ENCODE results near the gene SOX6.

Gene SOX6

GRCh38 chr11:16126362-16126761 lies 230.0 kb downstream of the SOX6 start:
- Histone ChIP-seq H3K9me2 (replicated peaks; ENCODE audit: insufficient read depth, low read length) (no peaks in the 10 kb centered on the region), H3K4me1 (ENCODE audit: low read length) (no peaks in the 10 kb centered on the region), H3F3A (ENCODE audit: insufficient read depth, low read length) (no peaks in the 10 kb centered on the region), H2AFZ (ENCODE audit: low read length) (no peak overlapping the region), H3K27ac (ENCODE audit: low read length) (no peak overlapping the region), H3K36me3 (replicated peaks; ENCODE audit: insufficient read depth, low read length) (no peaks in the 10 kb centered on the region), H3K79me2 (ENCODE audit: low read length) (no peaks in the 10 kb centered on the region), H3K4me3 (ENCODE audit: low read length) (no peak overlapping the region), H3K9ac (ENCODE audit: low read length) (no peak overlapping the region), H3K4me2 (ENCODE audit: low read depth, low read length) (no peak overlapping the region), H3K9me3 (replicated peaks; ENCODE audit: insufficient read depth, low read length) (no peaks in the 10 kb centered on the region), H4K20me1 (ENCODE audit: insufficient read depth, low read length) (no peaks in the 10 kb centered on the region), H3K27me3 (replicated peaks; ENCODE audit: insufficient read depth, low read length) (no peaks in the 10 kb centered on the region)
- DNase-seq: no peak
- TF ChIP-seq EZH2phosphoT487 (IDR thresholded peaks at IDR 0.05; ENCODE audit: low read length) (no peak), CTCF (IDR thresholded peaks at IDR 0.05; ENCODE audit: low read length) (no peak), EZH2 (optimal IDR thresholded peaks at IDR 0.05; ENCODE audit: low read depth, low read length) (no peak)

- Histone ChIP-seq H3K4me1 (ENCODE audit: low read length) (no peaks in the 10 kb centered on the region), H3K36me3 (replicated peaks; ENCODE audit: insufficient read depth, low read length) (no peaks in the 10 kb centered on the region), H3F3A (ENCODE audit: insufficient read depth, low read length) (no peaks in the 10 kb centered on the region), H3K4me3 (ENCODE audit: low read length) (no peak overlapping the region), H3K27me3 (replicated peaks; ENCODE audit: insufficient read depth, low read length) (no peaks in the 10 kb centered on the region), H3K79me2 (ENCODE audit: low read length) (no peaks in the 10 kb centered on the region), H2AFZ (ENCODE audit: low read length) (no peak overlapping the region), H3K4me2 (ENCODE audit: low read depth, low read length) (no peak overlapping the region), H3K27ac (ENCODE audit: low read length) (no peak overlapping the region), H3K9me3 (replicated peaks; ENCODE audit: insufficient read depth, low read length) (no peaks in the 10 kb centered on the region), H3K9ac (ENCODE audit: low read length) (no peak overlapping the region), H3K9me2 (replicated peaks; ENCODE audit: insufficient read depth, low read length) (no peaks in the 10 kb centered on the region), H4K20me1 (ENCODE audit: insufficient read depth, low read length) (no peaks in the 10 kb centered on the region)
- DNase-seq: no peak
- no peak for TF ChIP-seq EZH2 (optimal IDR thresholded peaks at IDR 0.05; ENCODE audit: low read depth, low read length)
- TF ChIP-seq EZH2phosphoT487 (IDR thresholded peaks at IDR 0.05; ENCODE audit: low read length): no peak
- no peak for TF ChIP-seq CTCF (IDR thresholded peaks at IDR 0.05; ENCODE audit: low read length)
Observed at GRCh38 chr11:16125796-16126195, 230.6 kb downstream of the SOX6 start.

- H3K4me3 ChIP-seq (ENCODE audit: low read length): no peak overlapping the region
- no peaks in the 10 kb centered on the region for H3K27me3 ChIP-seq (replicated peaks; ENCODE audit: insufficient read depth, low read length)
- no peaks in the 10 kb centered on the region for H4K20me1 ChIP-seq (ENCODE audit: insufficient read depth, low read length)
- no peaks in the 10 kb centered on the region for H3F3A ChIP-seq (ENCODE audit: insufficient read depth, low read length)
- H3K4me2 ChIP-seq (ENCODE audit: low read depth, low read length): no peak overlapping the region
- no peaks in the 10 kb centered on the region for H3K4me1 ChIP-seq (ENCODE audit: low read length)
- no peaks in the 10 kb centered on the region for H3K9me3 ChIP-seq (replicated peaks; ENCODE audit: insufficient read depth, low read length)
- no peak for DNase-seq
- no peaks in the 10 kb centered on the region for H3K36me3 ChIP-seq (replicated peaks; ENCODE audit: insufficient read depth, low read length)
- H3K9ac ChIP-seq (ENCODE audit: low read length): no peak overlapping the region
- no peak overlapping the region for H2AFZ ChIP-seq (ENCODE audit: low read length)
- TF ChIP-seq EZH2phosphoT487 (IDR thresholded peaks at IDR 0.05; ENCODE audit: low read length) (no peak), CTCF (IDR thresholded peaks at IDR 0.05; ENCODE audit: low read length) (no peak), EZH2 (optimal IDR thresholded peaks at IDR 0.05; ENCODE audit: low read depth, low read length) (no peak)
- H3K27ac ChIP-seq (ENCODE audit: low read length): no peak overlapping the region
- H3K9me2 ChIP-seq (replicated peaks; ENCODE audit: insufficient read depth, low read length): no peaks in the 10 kb centered on the region
- no peaks in the 10 kb centered on the region for H3K79me2 ChIP-seq (ENCODE audit: low read length)
Observed at GRCh38 chr11:16124390-16124789, 232.0 kb downstream of the SOX6 start.

Data from MM.1S (cell line).